Naive thymus-derived CD4-positive, alpha-beta T cell (primary cell): Measurements from ENCODE around the gene CA10. TPM values are rescaled to one million over a fixed set of nuclear protein-coding genes. Genes with fewer than 3 reads are reported as not detected.

Experiments used
- ATAC-seq: fragments of 150-1000 bp; cut with Tn5 transposase; 2 replicates; pipeline ENCODE4 v1.10.0; 2021; ENCODE audit warnings: mild to moderate bottlenecking, moderate library complexity
- CTCF ChIA-PET: fragments of 350-600 bp; sonication (Branson Sonifier 250); formaldehyde crosslinking; loops from one replicate; lab custom pipeline; 2021; ENCODE audit warnings: antibody characterized with exemption; lab: Charles Lee
- POLR2A ChIA-PET: fragments of 350-600 bp; sonication (Branson Sonifier 250); formaldehyde crosslinking; loops from one replicate; lab custom pipeline; 2021; ENCODE audit warnings: antibody characterized with exemption, inconsistent platforms; lab: Charles Lee
- DNase-seq, 9 donors: peaks; one replicate each; pipeline versions ENCODE4 v3.0.0 to v3.0.0-alpha.2; 2020 to 2022; ENCODE audit warnings: mixed read lengths in 1 of 9
- H3K27ac ChIP-seq: one replicate; pipeline ENCODE4 v1.7.0; 2013; ENCODE audit warnings: mild to moderate bottlenecking, low read depth, low read length, moderate library complexity
- H3K27me3 ChIP-seq, 2 donors: one replicate each; pipeline ENCODE4 v1.7.0; 2013; ENCODE audit warnings: low read length in 2 of 2, mild to moderate bottlenecking in 2 of 2, moderate library complexity in 2 of 2; ENCODE audit not compliant: control insufficient read depth in 2 of 2, insufficient read depth in 2 of 2
- H3K36me3 ChIP-seq, 3 experiments: 1 replicate in 2 of 3; 2 replicates in 1 of 3; pipeline ENCODE4 v1.7.0; 2013; ENCODE audit warnings: low read length in 3 of 3, mild to moderate bottlenecking in 3 of 3, moderate library complexity in 1 of 3; ENCODE audit not compliant: insufficient read depth in 3 of 3, control insufficient read depth in 2 of 3
- H3K4me1 ChIP-seq, 2 donors: one replicate each; pipeline ENCODE4 v1.7.0; 2013; ENCODE audit warnings: low read length in 2 of 2, mild to moderate bottlenecking in 2 of 2, moderate library complexity in 1 of 2; ENCODE audit not compliant: control insufficient read depth in 2 of 2, insufficient read depth in 2 of 2
- H3K4me3 ChIP-seq: 2 replicates; pipeline ENCODE4 v1.7.0; 2013; ENCODE audit warnings: mild to moderate bottlenecking, low read length
- H3K9me3 ChIP-seq, 3 experiments: 1 replicate in 2 of 3; 2 replicates in 1 of 3; pipeline ENCODE4 v1.7.0; 2013; ENCODE audit warnings: low read length in 3 of 3; ENCODE audit not compliant: control insufficient read depth in 2 of 3
- H3K27ac Mint-ChIP-seq, 9 donors: one replicate each; pipeline ENCODE4 v1.8.0; 2020 to 2022; ENCODE audit warnings: mixed read lengths in 9 of 9, mild to moderate bottlenecking in 8 of 9, moderate library complexity in 5 of 9, inconsistent platforms in 2 of 9
- H3K27me3 Mint-ChIP-seq, 5 donors: one replicate each; pipeline ENCODE4 v1.8.0; 2021 to 2022; ENCODE audit warnings: mixed read lengths in 5 of 5, mild to moderate bottlenecking in 1 of 5
- H3K36me3 Mint-ChIP-seq, 5 donors: one replicate each; pipeline ENCODE4 v1.8.0; 2020 to 2022; ENCODE audit warnings: mixed read lengths in 5 of 5, mild to moderate bottlenecking in 3 of 5, inconsistent platforms in 1 of 5
- H3K4me1 Mint-ChIP-seq, 7 donors: one replicate each; pipeline ENCODE4 v1.8.0; 2020 to 2022; ENCODE audit warnings: mixed read lengths in 7 of 7, mild to moderate bottlenecking in 3 of 7, inconsistent platforms in 1 of 7
- H3K4me3 Mint-ChIP-seq, 10 donors: one replicate each; pipeline ENCODE4 v1.8.0; 2020 to 2022; ENCODE audit warnings: mild to moderate bottlenecking in 10 of 10, mixed read lengths in 10 of 10, moderate library complexity in 6 of 10, inconsistent platforms in 2 of 10
- H3K9me3 Mint-ChIP-seq, 11 donors: one replicate each; pipeline ENCODE4 v1.8.0; 2020 to 2022; ENCODE audit warnings: mixed read lengths in 11 of 11, mild to moderate bottlenecking in 4 of 11, inconsistent platforms in 1 of 11, moderate library complexity in 1 of 11
- intact Hi-C, 2 donors: fragments of 100-400 bp; cut with micrococcal nuclease; formaldehyde crosslinking; loops; one replicate each; pipeline ENCODE4 v1.15.1; 2023
- polyA plus RNA-seq, 2 donors: library from polyadenylated mRNA; unstranded; fragments of 300-500 nt; fragmentation: Illumina TruSeq; gene quantifications; one replicate each; pipeline ENCODE4 v1.2.3, GENCODE V29; 2021
- total RNA-seq, 6 experiments: library from RNA in 5 of 6; stranded (reverse) in 5 of 6; gene quantifications; 1 replicate in 5 of 6; 2 replicates in 1 of 6; pipeline ENCODE4 v1.2.3 and lab custom pipeline; 2021 to 2026

CA10 gene
- total and polyA plus RNA-seq, 7 experiments from 2014 or later = not detected

DNA sequence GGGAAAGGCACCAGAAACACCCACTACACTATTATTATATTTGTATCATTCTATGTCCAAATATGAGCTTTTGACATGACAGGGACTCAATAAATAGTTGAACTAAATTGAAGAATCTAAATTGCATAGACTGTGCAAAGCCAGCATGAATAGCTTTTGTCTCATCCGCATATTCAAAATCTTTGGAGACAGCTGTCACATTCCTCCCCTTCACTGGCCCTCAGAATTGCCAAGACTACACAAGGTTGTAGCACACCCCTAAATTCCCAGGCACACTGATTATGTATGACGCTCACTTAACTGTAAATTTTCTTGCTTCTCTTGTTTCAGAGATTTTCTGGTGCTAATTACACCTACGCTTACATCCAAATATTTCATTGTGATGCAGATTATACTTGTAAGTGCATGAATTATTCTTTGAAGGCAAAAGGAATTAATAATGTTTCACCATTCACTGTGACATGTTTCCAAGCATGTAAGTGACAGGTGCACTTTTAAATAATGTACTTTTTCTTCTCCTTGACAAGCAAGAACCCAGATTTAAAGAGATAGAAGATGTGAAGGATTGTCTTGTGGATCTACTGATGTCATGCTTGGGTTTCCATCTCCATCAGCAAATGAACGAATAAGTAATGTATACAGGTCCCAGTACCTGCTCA is 47.5 kb downstream of the CA10 start:
- H3K27ac ChIP-seq = no peak overlapping the region
- H3K4me3 ChIP-seq = no peak overlapping the region
- no peaks in the 10 kb centered on the region for H3K27me3 ChIP-seq
- POLR2A ChIA-PET = no interaction called here
- Mint-ChIP-seq H3K27ac (no peak overlapping the region), H3K36me3 (peaks cover 0 to under 1% (median 0%) of the 10 kb centered on the region in 5 donors), H3K9me3 (peaks cover 0 to 8% (median 0%) of the 10 kb centered on the region in 11 donors), H3K4me3 (no peak overlapping the region), H3K27me3 (peaks cover 0 to 31% (median 13%) of the 10 kb centered on the region in 5 donors), H3K4me1 (no peaks in the 10 kb centered on the region)
- DNase-seq = no peak
- H3K36me3 ChIP-seq = no peaks in the 10 kb centered on the region
- H3K4me1 ChIP-seq = no peaks in the 10 kb centered on the region
- CTCF ChIA-PET = no interaction called here
- no peaks in the 10 kb centered on the region for H3K9me3 ChIP-seq
- intact Hi-C loops = no loop called here
- ATAC-seq = no peak

DNA sequence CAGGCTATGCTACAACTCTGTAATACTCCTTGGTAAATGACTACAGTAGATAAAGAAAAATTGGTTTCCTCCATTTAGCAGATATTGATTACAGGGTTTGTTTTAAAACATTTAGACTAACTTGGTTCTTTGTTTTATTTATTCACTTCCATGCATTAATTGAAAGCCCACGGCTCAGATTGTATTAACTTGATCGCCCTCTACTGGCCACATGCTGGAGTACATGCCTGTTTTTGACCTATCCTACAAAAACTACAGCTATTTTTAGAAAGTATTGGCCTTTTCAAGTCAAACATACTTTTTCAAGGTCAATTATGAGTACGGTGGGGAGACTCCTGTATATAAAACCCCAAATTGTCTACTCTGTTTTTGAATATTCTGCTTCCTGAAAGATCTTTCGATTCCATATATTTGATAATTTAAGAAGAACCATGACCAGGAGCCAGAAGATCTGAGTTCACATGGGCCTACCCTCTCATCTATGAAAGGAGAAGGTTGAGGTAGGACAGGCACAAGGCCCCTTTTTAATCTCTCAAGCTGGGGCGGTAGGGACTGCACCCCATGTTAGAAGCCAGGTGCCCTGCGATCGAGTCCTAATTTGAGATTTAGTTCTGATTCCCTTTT is 51.8 kb downstream of the CA10 start:
- Mint-ChIP-seq H3K9me3 (no peaks in the 10 kb centered on the region), H3K4me1 (no peaks in the 10 kb centered on the region), H3K27ac (no peak overlapping the region), H3K4me3 (no peak overlapping the region), H3K27me3 (peaks cover 0 to 34% (median 17%) of the 10 kb centered on the region in 5 donors), H3K36me3 (no peaks in the 10 kb centered on the region)
- peak in 5 of 9 donors; percentile 1 to 31 (median 22) for DNase-seq
- H3K4me1 ChIP-seq = no peaks in the 10 kb centered on the region
- no peaks in the 10 kb centered on the region for H3K36me3 ChIP-seq
- ChIA-PET CTCF (interaction anchor here (0.9 to 1.8 kb wide), 2 partner anchors 10 to 735 kb away, joined by 3 to 6 read pairs; no protein-coding TSS in a partner anchor), POLR2A (no interaction called here)
- no peaks in the 10 kb centered on the region for H3K27me3 ChIP-seq
- intact Hi-C loops = loop anchor here in 1 of 2 donors (1.0 kb wide), 1 partner anchor 342 kb away; no protein-coding TSS in a partner anchor
- H3K27ac ChIP-seq = no peak overlapping the region
- ATAC-seq = no peak
- H3K4me3 ChIP-seq = no peak overlapping the region
- H3K9me3 ChIP-seq = no peaks in the 10 kb centered on the region

DNA sequence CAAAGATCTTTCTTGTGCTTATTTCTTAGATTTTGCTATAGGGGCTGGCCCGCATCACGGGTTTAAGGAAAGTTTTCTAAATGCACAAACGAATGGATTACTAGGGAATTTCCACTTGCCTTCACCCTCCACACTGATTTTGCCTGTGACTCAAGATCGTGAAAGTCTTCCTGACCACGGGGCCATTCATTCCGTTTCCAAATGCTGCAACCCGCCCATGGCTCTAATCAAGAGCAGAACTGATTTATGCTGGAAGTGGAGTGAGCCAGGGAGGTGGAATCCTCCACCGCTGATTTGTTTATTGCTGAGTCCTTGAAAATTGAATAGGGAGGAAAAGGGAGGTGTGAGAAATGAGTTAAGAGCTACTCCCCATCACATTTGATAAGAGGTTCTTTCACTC is 52.4 kb downstream of the CA10 start:
- H3K4me1 Mint-ChIP-seq = no peaks in the 10 kb centered on the region
- POLR2A ChIA-PET = no interaction called here
- no peak for ATAC-seq

DNA sequence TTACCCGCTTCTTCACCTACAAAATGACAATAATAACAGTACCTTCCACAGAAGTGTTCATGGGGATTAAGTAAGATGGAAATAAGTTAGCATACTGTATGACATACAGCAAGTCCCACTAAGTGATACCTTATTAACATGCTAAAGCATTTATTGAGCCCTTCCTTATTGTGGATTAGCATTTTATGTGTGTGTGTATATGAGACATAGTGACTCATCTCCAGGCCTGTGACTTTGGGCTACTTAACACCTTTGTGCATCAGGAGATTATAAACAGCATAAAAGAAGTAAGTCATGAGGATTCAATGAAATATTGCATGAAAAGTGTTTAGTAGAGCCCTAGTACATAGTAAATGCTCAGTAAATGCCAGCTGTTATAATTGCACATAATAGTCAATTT is 52.9 kb downstream of the CA10 start:
- Mint-ChIP-seq H3K4me1 (no peaks in the 10 kb centered on the region), H3K4me3 (no peak overlapping the region), H3K27me3 (peaks cover 0 to 28% (median 17%) of the 10 kb centered on the region in 5 donors), H3K36me3 (no peaks in the 10 kb centered on the region), H3K27ac (no peak overlapping the region), H3K9me3 (no peaks in the 10 kb centered on the region)
- DNase-seq (no peak), ATAC-seq (no peak)
- Histone ChIP-seq H3K27me3 (no peaks in the 10 kb centered on the region), H3K36me3 (no peaks in the 10 kb centered on the region), H3K4me1 (no peaks in the 10 kb centered on the region), H3K4me3 (no peak overlapping the region), H3K27ac (no peak overlapping the region), H3K9me3 (no peaks in the 10 kb centered on the region)
- intact Hi-C loops = no loop called here
- ChIA-PET CTCF (interaction anchor here (1.8 kb wide), 1 partner anchor 734 kb away, joined by 6 read pairs; no protein-coding TSS in a partner anchor), POLR2A (no interaction called here)

More for the DNA sequence above, 52.4 kb downstream of the CA10 start:
- CTCF ChIA-PET = interaction anchor here (1.8 kb wide), 1 partner anchor 735 kb away, joined by 6 read pairs; no protein-coding TSS in a partner anchor
- Mint-ChIP-seq H3K27me3 (peaks cover 0 to 29% (median 17%) of the 10 kb centered on the region in 5 donors), H3K9me3 (no peaks in the 10 kb centered on the region), H3K27ac (no peak overlapping the region), H3K4me3 (no peak overlapping the region), H3K36me3 (no peaks in the 10 kb centered on the region)
- no peak overlapping the region for H3K27ac ChIP-seq
- intact Hi-C loops = loop anchor here in 1 of 2 donors (1.0 kb wide), 1 partner anchor 342 kb away; no protein-coding TSS in a partner anchor
- no peak overlapping the region for H3K4me3 ChIP-seq
- H3K4me1 ChIP-seq = no peaks in the 10 kb centered on the region
- H3K36me3 ChIP-seq = no peaks in the 10 kb centered on the region
- no peak for DNase-seq
- H3K27me3 ChIP-seq = no peaks in the 10 kb centered on the region
- no peaks in the 10 kb centered on the region for H3K9me3 ChIP-seq

DNA sequence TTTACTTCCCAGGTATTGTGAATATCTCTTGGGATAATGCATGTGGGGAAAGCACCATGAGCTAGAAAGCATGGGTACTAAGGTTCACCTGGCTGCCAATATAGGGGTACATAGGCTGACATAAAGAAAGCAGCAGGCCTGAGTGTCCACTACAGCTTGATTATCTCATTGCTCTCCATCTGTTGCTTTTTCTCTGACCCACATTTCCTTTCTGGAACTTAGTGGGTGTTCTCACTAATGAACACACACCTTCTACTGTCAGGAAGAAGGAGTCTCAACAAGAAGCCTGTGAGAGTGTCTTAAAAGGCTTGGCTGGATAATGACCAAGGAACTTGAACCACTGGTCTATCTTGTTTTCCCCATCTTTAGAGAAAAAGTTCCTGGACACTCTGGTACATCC is 62.5 kb downstream of the CA10 start:
- intact Hi-C loops = loop anchor here in 1 of 2 donors (10.0 kb wide), 1 partner anchor 61 kb away; no protein-coding TSS in a partner anchor
- no peaks in the 10 kb centered on the region for H3K4me1 ChIP-seq
- CTCF ChIA-PET = no interaction called here
- Mint-ChIP-seq H3K9me3 (no peaks in the 10 kb centered on the region), H3K4me3 (no peak overlapping the region), H3K36me3 (no peaks in the 10 kb centered on the region), H3K27me3 (peaks cover 0 to 7% (median 0%) of the 10 kb centered on the region in 5 donors), H3K4me1 (no peaks in the 10 kb centered on the region), H3K27ac (no peak overlapping the region)
- DNase-seq = no peak
- no peaks in the 10 kb centered on the region for H3K9me3 ChIP-seq
- no peak for ATAC-seq
- H3K27ac ChIP-seq = no peak overlapping the region
- H3K4me3 ChIP-seq = no peak overlapping the region
- H3K36me3 ChIP-seq = no peaks in the 10 kb centered on the region
- no peaks in the 10 kb centered on the region for H3K27me3 ChIP-seq
- POLR2A ChIA-PET = no interaction called here

DNA sequence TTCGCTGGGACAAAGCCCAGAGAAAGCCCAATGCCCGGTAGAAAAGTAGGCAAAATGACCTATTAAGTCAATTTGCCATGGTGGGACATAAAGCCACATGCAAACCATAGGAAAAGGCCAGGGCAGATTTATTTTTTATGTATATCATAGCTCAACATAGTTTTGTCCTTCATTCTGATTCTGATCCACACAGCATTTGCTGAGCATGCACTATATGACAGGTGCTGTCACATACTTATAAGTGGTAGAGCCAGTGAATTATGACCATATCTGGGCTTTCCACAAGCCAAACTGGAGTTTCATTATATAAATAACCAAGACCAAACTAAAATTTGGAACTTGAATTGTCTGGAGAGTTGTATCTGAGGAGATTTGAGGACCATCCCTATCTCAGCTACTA is 74.3 kb downstream of the CA10 start:
- Mint-ChIP-seq H3K36me3 (no peaks in the 10 kb centered on the region), H3K4me1 (no peaks in the 10 kb centered on the region), H3K4me3 (no peak overlapping the region), H3K27me3 (peaks cover 0 to 25% (median 8%) of the 10 kb centered on the region in 5 donors), H3K27ac (no peak overlapping the region), H3K9me3 (peaks cover 0 to 8% (median 1%) of the 10 kb centered on the region in 11 donors)
- DNase-seq (no peak), ATAC-seq (no peak)
- H3K27me3 ChIP-seq = no peaks in the 10 kb centered on the region
- POLR2A ChIA-PET = no interaction called here
- H3K36me3 ChIP-seq = no peaks in the 10 kb centered on the region
- H3K9me3 ChIP-seq = no peaks in the 10 kb centered on the region
- H3K27ac ChIP-seq = no peak overlapping the region
- CTCF ChIA-PET = no interaction called here
- H3K4me1 ChIP-seq = no peaks in the 10 kb centered on the region
- intact Hi-C loops = no loop called here
- no peak overlapping the region for H3K4me3 ChIP-seq
